DMS 273 treated with DMSO at 0.1 percent for 48 hours (cell line): ENCODE data around the gene TEAD1.

ENCODE experiments used
- DNase-seq: peaks from one replicate; lab custom pipeline; 2025; lab: John Stamatoyannopoulos, UW

Gene TEAD1

GRCh38 chr11:12666915-12667314 lies 7.3 kb upstream of the TEAD1 start:
- no peak for DNase-seq

DNA sequence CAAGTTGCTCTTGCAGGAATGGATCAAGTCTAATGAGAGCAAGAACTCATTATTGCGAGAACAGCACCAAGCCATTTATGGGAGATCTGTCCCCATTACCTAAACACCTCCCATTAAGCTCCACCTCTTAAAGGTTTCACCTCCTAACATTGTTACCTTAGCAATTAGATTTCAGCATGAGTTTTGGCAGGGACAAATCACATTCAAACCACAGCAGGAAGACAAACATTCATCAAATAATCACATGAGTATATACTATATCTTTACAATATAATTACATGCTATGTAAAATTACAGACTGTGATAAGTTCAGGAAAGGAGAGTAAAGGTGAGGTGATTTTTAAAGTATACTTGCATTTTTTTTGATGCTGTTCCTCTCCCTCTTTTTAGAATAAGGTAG lies 6.6 kb upstream of the TEAD1 start:
- DNase-seq, result no peak

- DNase-seq, result no peak
These were observed 6.1 kb upstream of the TEAD1 start for GRCh38 chr11:12668166-12668565.

GRCh38 chr11:12669930-12670329 lies 4.3 kb upstream of the TEAD1 start:
- no peak for DNase-seq

DNA sequence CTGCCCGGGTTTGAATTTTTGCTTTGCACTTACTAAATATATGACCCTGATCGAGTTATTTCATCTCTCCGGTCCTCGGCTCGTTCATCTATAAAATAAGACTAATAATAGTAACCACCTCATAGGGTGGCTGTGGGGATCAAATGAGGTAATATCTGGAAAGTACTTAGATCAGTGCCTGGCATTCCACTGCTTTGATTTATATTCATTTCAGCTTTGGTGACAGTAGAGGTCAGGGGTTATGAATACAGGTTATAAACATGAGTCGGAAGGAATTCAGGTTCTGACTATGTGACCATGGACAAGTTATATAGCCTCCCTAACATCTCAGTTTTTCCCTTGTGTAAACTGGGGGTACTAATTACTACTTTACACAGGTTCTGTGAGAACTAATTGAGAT lies 2.9 kb upstream of the TEAD1 start:
- DNase-seq, result no peak

- DNase-seq, result no peak
These were observed 659 bp upstream of the TEAD1 start for GRCh38 chr11:12673601-12673923.

DNA sequence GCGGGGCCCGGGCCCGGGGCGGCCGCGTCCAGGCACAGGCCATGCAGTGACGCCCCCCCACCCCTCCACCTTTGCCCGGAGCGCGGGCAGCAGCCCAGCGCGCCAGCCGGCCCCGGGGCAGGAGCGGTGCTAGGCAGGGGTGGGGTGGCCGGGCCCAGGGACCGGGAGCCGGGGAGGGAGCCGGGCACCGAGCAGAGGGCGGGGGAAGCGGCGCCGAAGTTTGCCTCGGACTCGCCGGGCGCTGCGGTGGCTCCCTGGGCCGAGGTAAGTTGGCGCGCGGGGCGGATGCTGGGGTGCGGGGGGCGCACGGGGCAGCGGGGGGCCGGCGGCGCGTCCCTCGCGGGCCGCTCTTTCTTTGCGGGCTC lies 332 bp downstream of the TEAD1 start:
- no peak for DNase-seq

- DNase-seq, result no peak
These were observed 895 bp downstream of the TEAD1 start for GRCh38 chr11:12674936-12675696.

- DNase-seq, result peak; percentile 10
These were observed 1.9 kb downstream of the TEAD1 start for GRCh38 chr11:12675951-12676711.

DNA sequence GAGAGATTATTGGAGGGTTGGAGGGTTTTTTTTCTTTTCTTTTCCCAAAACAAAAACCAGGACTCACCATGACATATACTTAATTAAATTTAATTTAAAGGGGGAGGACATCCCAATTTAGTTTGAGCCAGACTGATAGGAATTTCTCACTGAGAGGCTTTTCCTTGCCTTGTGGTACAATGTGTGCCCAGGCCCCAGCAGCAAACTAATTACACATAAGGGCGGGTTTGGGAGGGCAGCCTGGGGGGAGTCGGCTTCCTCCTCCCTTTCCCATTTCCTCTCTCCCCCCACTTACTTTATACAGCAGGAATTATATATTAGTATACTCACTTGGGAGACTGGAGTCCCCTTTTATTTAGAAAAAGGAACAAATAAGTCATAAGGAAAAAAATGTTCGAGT lies 2.9 kb downstream of the TEAD1 start:
- peak; percentile 23 for DNase-seq

DNA sequence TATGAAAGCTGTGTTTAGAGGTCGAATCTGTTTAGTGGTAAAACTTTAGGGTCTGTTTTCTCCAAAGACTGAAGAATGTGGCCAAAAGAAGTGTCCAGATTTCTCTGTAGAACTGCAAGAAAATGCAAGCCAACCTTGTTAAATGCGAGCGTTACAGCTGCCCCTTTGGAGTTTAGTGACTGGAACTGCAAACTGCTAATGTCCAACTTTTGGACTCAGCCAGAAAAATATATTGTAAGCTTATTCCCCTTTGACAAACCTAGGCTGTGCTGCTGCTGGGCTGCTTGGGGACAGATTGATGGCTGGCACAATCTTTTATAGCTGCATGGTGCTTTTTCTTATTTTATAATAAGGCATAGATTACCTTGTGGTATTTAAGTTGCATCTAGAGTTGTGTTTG lies 3.9 kb downstream of the TEAD1 start:
- DNase-seq, result no peak

GRCh38 chr11:12678991-12679390 lies 4.8 kb downstream of the TEAD1 start:
- DNase-seq, result no peak

GRCh38 chr11:12679471-12679870 lies 5.2 kb downstream of the TEAD1 start:
- no peak for DNase-seq

DNA sequence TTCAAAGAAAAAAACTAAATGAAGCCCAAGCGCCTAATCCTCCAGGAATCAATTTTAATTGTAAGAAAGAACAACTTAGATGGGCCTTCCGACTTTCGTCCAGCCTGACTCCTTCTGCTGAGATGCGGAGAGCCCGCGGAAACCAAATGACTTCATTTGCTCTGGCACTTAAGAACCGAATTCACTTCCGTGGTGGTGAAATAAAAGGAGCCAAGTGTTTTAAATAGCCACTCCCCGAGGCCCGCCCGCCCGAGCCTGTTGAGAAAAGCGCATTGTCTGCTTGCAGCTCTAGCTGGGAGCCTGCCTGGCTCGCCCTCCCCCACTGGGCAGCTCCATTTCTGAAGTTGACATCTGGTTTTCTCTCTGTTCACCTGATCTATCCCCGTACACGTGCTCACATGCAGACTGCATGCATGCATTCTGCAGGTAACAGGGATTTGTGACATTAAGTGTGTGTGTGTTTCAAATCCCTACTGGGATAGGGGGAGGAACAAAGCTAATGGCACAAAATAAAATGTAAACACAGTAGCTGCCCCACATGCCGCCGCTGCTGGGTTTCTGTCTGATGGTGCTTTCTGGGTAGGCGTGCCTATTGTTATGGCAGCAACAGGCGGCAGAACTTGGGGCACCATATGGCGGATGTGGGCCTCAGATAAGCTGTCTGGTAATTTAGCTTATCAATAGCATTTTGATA lies 6.2 kb downstream of the TEAD1 start:
- peak; percentile 75 for DNase-seq

- DNase-seq, result no peak
These were observed 6.7 kb downstream of the TEAD1 start for GRCh38 chr11:12680940-12681258.

DNA sequence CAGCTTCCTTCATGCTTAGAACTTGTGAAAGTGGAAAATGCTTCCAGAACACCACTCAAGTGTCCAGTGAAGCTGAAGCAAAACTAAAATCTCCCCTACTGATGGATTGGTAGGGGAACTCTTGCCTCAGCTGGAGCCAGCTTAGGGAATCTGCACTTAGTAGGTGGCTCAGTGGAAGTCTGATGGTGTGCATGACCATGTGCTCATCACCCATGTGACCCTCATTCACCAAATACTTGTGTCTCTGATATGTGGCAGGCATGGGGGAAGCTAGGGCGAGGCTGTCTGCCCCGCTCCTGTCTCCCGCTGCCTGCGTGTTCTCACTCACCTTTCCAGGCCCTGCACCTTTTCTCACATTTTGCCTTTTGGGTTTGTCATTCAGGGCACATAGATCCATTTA lies 7.2 kb downstream of the TEAD1 start:
- no peak for DNase-seq

GRCh38 chr11:12682288-12682687 lies 8.1 kb downstream of the TEAD1 start:
- DNase-seq, result no peak

GRCh38 chr11:12682737-12683500 lies 8.7 kb downstream of the TEAD1 start:
- no peak for DNase-seq

GRCh38 chr11:12683874-12684273 lies 9.7 kb downstream of the TEAD1 start:
- no peak for DNase-seq

DNA sequence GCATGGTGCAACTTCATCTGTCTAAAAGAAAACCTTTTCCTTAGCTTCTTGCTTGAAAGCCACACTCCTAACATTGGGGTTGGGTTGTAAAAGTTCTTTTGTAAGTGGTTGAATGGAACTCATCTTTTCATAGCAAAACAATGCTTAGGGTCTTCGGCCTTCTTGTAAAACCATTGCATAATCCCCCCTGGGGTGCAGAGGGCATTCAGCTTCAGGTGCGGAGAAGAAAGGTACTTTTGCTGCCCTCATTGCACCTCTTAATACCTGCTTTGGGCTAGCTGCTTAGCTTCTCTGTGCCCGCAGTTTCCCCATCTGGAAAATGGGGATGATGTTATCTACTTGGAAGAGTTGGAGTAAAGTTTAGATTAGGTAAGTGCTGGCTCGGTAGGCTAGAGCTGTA lies 10.1 kb downstream of the TEAD1 start:
- no peak for DNase-seq

GRCh38 chr11:12684816-12685215 lies 10.6 kb downstream of the TEAD1 start:
- no peak for DNase-seq

GRCh38 chr11:12685229-12685628 lies 11.0 kb downstream of the TEAD1 start:
- DNase-seq, result no peak
